Osteocyte (in vitro differentiated cells): Measurements from ENCODE around the gene ZNF618. TPM values are rescaled to one million over a fixed set of nuclear protein-coding genes. Genes with fewer than 3 reads are reported as not detected.

Experiments
- DNase-seq: peaks from one replicate; pipeline ENCODE4 v3.0.0; 2021; ENCODE audit warnings: mixed read lengths; ENCODE audit not compliant: unreplicated experiment; ENCODE audit errors: extremely low spot score
- H3K27ac Mint-ChIP-seq: one replicate; pipeline ENCODE4 v1.8.0; 2021; ENCODE audit warnings: mild to moderate bottlenecking, mixed read lengths; ENCODE audit not compliant: unreplicated experiment
- H3K27me3 Mint-ChIP-seq: one replicate; pipeline ENCODE4 v1.8.0; 2021; ENCODE audit warnings: mixed read lengths; ENCODE audit not compliant: unreplicated experiment
- H3K36me3 Mint-ChIP-seq: one replicate; pipeline ENCODE4 v1.8.0; 2021; ENCODE audit warnings: mixed read lengths; ENCODE audit not compliant: unreplicated experiment
- H3K4me1 Mint-ChIP-seq: one replicate; pipeline ENCODE4 v1.8.0; 2021; ENCODE audit warnings: mixed read lengths; ENCODE audit not compliant: unreplicated experiment
- H3K4me3 Mint-ChIP-seq: one replicate; pipeline ENCODE4 v1.8.0; 2021; ENCODE audit warnings: mild to moderate bottlenecking, moderate library complexity, mixed read lengths; ENCODE audit not compliant: unreplicated experiment
- H3K9me3 Mint-ChIP-seq: one replicate; pipeline ENCODE4 v1.8.0; 2021; ENCODE audit warnings: mixed read lengths; ENCODE audit not compliant: unreplicated experiment
- CTCF ChIP-seq: fragments of 200-600 bp; sonication (generic); IDR thresholded peaks from 2 replicates; pipeline ENCODE4 v1.5.0; 2021; ENCODE audit warnings: antibody characterized with exemption, mild to moderate bottlenecking, moderate library complexity
- total RNA-seq: library from RNA; stranded (reverse); gene quantifications from 2 replicates; pipeline ENCODE4 v1.2.1, GENCODE V29; 2021

The ZNF618 gene
- total RNA-seq, 1 donor from 2014 or later: 36.8 TPM

GRCh38 chr9:114025196-114025753 lies 149.2 kb downstream of the ZNF618 start:
- Mint-ChIP-seq H3K36me3 (peaks cover 76% of the 10 kb centered on the region), H3K4me1 (no peaks in the 10 kb centered on the region), H3K27me3 (no peaks in the 10 kb centered on the region), H3K4me3 (no peak overlapping the region), H3K9me3 (peaks cover 18% of the 10 kb centered on the region), H3K27ac (no peak overlapping the region)
- no peak for TF ChIP-seq CTCF
- no peak for DNase-seq

DNA sequence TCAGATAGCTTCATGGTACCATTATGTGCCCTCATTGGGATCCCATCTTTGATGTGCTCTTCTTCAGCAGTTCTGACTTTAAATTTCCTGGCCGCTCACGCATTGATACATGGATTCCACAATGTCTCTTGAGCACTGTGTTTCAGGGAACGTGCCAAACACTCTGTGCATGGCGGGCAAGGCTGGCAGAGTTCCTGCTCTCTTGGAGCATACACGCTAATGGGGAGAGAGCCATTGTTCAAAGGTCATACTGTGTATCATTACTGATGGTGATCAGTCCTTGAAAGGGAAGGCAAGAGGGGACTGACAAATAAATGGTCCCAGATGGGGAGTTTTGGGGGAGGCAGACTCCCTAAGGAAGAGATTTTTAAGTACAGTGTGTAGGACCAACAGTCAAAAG lies 149.7 kb downstream of the ZNF618 start:
- H3K27ac Mint-ChIP-seq: no peak overlapping the region
- peaks cover 18% of the 10 kb centered on the region for H3K9me3 Mint-ChIP-seq
- no peak overlapping the region for H3K4me3 Mint-ChIP-seq
- H3K27me3 Mint-ChIP-seq: no peaks in the 10 kb centered on the region
- DNase-seq: no peak
- no peaks in the 10 kb centered on the region for H3K4me1 Mint-ChIP-seq
- no peak for TF ChIP-seq CTCF
- peaks cover 73% of the 10 kb centered on the region for H3K36me3 Mint-ChIP-seq

- H3K4me1 Mint-ChIP-seq: no peaks in the 10 kb centered on the region
- H3K27me3 Mint-ChIP-seq: no peaks in the 10 kb centered on the region
- no peak overlapping the region for H3K4me3 Mint-ChIP-seq
- peaks cover 72% of the 10 kb centered on the region for H3K36me3 Mint-ChIP-seq
- peaks cover 18% of the 10 kb centered on the region for H3K9me3 Mint-ChIP-seq
- no peak for TF ChIP-seq CTCF
- DNase-seq: no peak
- H3K27ac Mint-ChIP-seq: no peak overlapping the region
Measured at GRCh38 chr9:114026335-114026734, 150.2 kb downstream of the ZNF618 start.

- H3K4me3 Mint-ChIP-seq: no peak overlapping the region
Measured at GRCh38 chr9:114027159-114027862, 151.2 kb downstream of the ZNF618 start.

More at GRCh38 chr9:114027159-114027862, 151.2 kb downstream of the ZNF618 start:
- peak; percentile 73 for DNase-seq
- no peak for TF ChIP-seq CTCF
- Mint-ChIP-seq H3K36me3 (peaks cover 63% of the 10 kb centered on the region), H3K9me3 (peaks cover 13% of the 10 kb centered on the region), H3K27ac (no peak overlapping the region), H3K4me1 (no peaks in the 10 kb centered on the region), H3K27me3 (no peaks in the 10 kb centered on the region)
